ENCODE data around the gene TLE4.
"Not testable (repeated sequence)": the region's sequence is repeated elsewhere in the genome, so short reads cannot be mapped to it uniquely, and the experiment has no call there.

TLE4 gene

GRCh38 chr9:79741381-79741780, 169.6 kb downstream of the TLE4 start:
- Histone ChIP-seq H3K79me2 (ENCODE audit: low read length) (no peaks in the 10 kb centered on the region), H3K4me1 (ENCODE audit: low read length) (no peaks in the 10 kb centered on the region), H3K4me3 (ENCODE audit: low read length) (no peak overlapping the region), H2AFZ (ENCODE audit: low read length) (no peak overlapping the region), H3K9me3 (replicated peaks; ENCODE audit: insufficient read depth, low read length) (no peaks in the 10 kb centered on the region), H3K36me3 (replicated peaks; ENCODE audit: insufficient read depth, low read length) (no peaks in the 10 kb centered on the region), H3F3A (ENCODE audit: insufficient read depth, low read length) (no peaks in the 10 kb centered on the region), H3K4me2 (ENCODE audit: low read depth, low read length) (no peak overlapping the region), H3K9ac (ENCODE audit: low read length) (no peak overlapping the region), H3K27me3 (replicated peaks; ENCODE audit: insufficient read depth, low read length) (no peaks in the 10 kb centered on the region), H3K9me2 (replicated peaks; ENCODE audit: insufficient read depth, low read length) (no peaks in the 10 kb centered on the region), H3K27ac (ENCODE audit: low read length) (no peak overlapping the region), H4K20me1 (ENCODE audit: insufficient read depth, low read length) (no peaks in the 10 kb centered on the region)
- no peak for DNase-seq
- TF ChIP-seq EZH2phosphoT487 (IDR thresholded peaks at IDR 0.05; ENCODE audit: low read length) (no peak), CTCF (IDR thresholded peaks at IDR 0.05; ENCODE audit: low read length) (no peak)

DNA sequence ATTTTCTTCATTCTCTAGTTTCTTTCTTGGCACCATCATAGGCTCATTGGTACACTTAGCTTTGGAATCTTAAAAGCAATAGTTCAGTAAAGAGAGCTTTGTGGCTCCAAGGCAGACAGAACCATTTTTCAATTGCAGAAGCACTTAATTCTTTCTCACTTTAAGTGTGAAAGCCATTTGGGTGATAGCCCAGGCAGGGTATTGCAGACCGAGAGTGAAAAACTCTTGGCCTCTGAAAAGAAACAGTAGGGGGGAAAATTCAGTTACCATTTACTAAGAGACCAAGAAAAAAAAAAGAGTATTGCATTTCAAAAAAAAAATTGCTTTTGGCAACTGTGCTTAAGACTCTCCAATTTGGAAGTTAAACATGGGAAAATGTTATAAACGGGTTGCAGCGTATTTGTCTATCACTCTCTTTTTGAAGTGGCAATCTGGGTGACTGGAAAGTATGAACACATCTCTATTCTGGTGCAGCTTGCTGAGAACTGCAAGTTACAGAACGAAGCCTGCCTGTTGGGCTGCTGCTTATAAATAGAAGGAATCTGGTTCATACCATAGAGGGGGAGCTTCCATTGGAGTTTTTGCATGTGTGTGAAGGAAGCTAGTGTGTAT, 170.5 kb downstream of the TLE4 start:
- no peak overlapping the region for H2AFZ ChIP-seq (ENCODE audit: low read length)
- no peak for TF ChIP-seq EZH2 (optimal IDR thresholded peaks at IDR 0.05; ENCODE audit: low read depth, low read length)
- no peaks in the 10 kb centered on the region for H3K79me2 ChIP-seq (ENCODE audit: low read length)
- no peak overlapping the region for H3K4me2 ChIP-seq (ENCODE audit: low read depth, low read length)
- DNase-seq, result no peak
- no peaks in the 10 kb centered on the region for H3F3A ChIP-seq (ENCODE audit: insufficient read depth, low read length)
- no peak overlapping the region for H3K9ac ChIP-seq (ENCODE audit: low read length)
- H3K4me1 ChIP-seq (ENCODE audit: low read length), result no peaks in the 10 kb centered on the region
- H3K27ac ChIP-seq (ENCODE audit: low read length), result no peak overlapping the region
- no peaks in the 10 kb centered on the region for H3K9me3 ChIP-seq (replicated peaks; ENCODE audit: insufficient read depth, low read length)
- H3K4me3 ChIP-seq (ENCODE audit: low read length), result no peak overlapping the region
- H3K27me3 ChIP-seq (replicated peaks; ENCODE audit: insufficient read depth, low read length), result no peaks in the 10 kb centered on the region
- no peaks in the 10 kb centered on the region for H3K36me3 ChIP-seq (replicated peaks; ENCODE audit: insufficient read depth, low read length)
- H3K9me2 ChIP-seq (replicated peaks; ENCODE audit: insufficient read depth, low read length), result no peaks in the 10 kb centered on the region
- H4K20me1 ChIP-seq (ENCODE audit: insufficient read depth, low read length), result no peaks in the 10 kb centered on the region

DNA sequence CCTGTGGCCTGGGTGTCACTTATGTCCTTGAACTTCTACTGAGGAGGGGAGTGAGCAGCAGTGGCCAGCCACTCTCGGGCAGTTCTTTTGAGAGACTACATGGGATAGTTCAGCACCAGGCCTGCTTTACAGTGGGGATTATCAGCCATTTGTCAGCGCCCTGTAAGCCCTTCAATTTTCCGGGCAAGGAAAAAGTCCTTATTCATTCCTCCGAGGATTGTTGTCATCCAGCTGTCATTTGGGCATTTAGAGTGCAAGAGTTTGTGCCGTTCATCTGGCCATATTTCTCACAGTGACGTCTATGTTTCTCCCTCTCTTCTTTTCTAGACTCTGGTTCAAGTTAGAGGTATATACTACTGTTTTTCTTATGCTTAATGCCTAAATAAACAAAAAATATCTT, 172.8 kb downstream of the TLE4 start:
- H3K79me2 ChIP-seq (ENCODE audit: low read length), result no peaks in the 10 kb centered on the region
- no peaks in the 10 kb centered on the region for H4K20me1 ChIP-seq (ENCODE audit: insufficient read depth, low read length)
- H2AFZ ChIP-seq (ENCODE audit: low read length), result no peak overlapping the region
- TF ChIP-seq EZH2phosphoT487 (IDR thresholded peaks at IDR 0.05; ENCODE audit: low read length), result no peak
- TF ChIP-seq EZH2 (optimal IDR thresholded peaks at IDR 0.05; ENCODE audit: low read depth, low read length), result no peak
- no peak for TF ChIP-seq CTCF (IDR thresholded peaks at IDR 0.05; ENCODE audit: low read length)
- H3F3A ChIP-seq (ENCODE audit: insufficient read depth, low read length), result no peaks in the 10 kb centered on the region
- H3K9ac ChIP-seq (ENCODE audit: low read length), result no peak overlapping the region
- no peak overlapping the region for H3K4me2 ChIP-seq (ENCODE audit: low read depth, low read length)
- no peaks in the 10 kb centered on the region for H3K9me3 ChIP-seq (replicated peaks; ENCODE audit: insufficient read depth, low read length)
- no peaks in the 10 kb centered on the region for H3K9me2 ChIP-seq (replicated peaks; ENCODE audit: insufficient read depth, low read length)
- H3K4me3 ChIP-seq (ENCODE audit: low read length), result no peak overlapping the region
- no peaks in the 10 kb centered on the region for H3K27me3 ChIP-seq (replicated peaks; ENCODE audit: insufficient read depth, low read length)
- H3K27ac ChIP-seq (ENCODE audit: low read length), result no peak overlapping the region
- no peaks in the 10 kb centered on the region for H3K36me3 ChIP-seq (replicated peaks; ENCODE audit: insufficient read depth, low read length)
- H3K4me1 ChIP-seq (ENCODE audit: low read length), result no peaks in the 10 kb centered on the region
- DNase-seq, result no peak

DNA sequence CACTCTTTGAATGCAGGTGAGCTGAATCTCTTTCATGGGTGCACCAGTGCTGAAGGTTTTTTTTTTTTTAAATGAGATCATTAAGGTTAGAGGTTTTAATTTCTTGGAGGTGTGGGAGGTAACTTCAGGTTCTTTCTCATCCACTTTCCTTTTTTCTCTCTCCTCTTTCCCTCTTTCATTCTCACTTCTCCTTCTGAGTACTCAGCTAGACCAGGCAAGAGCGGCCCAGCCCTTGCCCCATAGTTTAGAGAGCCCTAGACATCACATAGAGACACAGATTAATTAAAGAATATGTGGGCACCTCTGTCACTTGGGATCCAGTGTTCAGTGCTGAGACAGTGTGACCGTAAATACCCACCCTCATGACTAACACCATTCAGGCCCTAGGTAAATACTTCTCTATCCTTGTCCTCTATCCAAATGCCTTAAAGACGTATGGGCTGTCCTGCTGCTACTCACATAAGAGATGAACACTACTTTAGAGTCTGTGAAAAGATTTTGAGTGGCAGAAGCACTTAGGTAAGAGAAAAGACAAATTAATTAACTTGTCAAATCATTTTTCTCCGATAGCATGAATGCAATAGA, 174.1 kb downstream of the TLE4 start:
- no peak for TF ChIP-seq EZH2phosphoT487 (IDR thresholded peaks at IDR 0.05; ENCODE audit: low read length)
- no peak for TF ChIP-seq EZH2 (optimal IDR thresholded peaks at IDR 0.05; ENCODE audit: low read depth, low read length)
- TF ChIP-seq CTCF (IDR thresholded peaks at IDR 0.05; ENCODE audit: low read length), result no peak
- Histone ChIP-seq H3K79me2 (ENCODE audit: low read length) (no peaks in the 10 kb centered on the region), H3K9me2 (replicated peaks; ENCODE audit: insufficient read depth, low read length) (no peaks in the 10 kb centered on the region), H3K36me3 (replicated peaks; ENCODE audit: insufficient read depth, low read length) (no peaks in the 10 kb centered on the region), H3K9ac (ENCODE audit: low read length) (no peak overlapping the region), H3F3A (ENCODE audit: insufficient read depth, low read length) (no peaks in the 10 kb centered on the region), H3K9me3 (replicated peaks; ENCODE audit: insufficient read depth, low read length) (no peaks in the 10 kb centered on the region), H3K4me1 (ENCODE audit: low read length) (no peaks in the 10 kb centered on the region), H3K27ac (ENCODE audit: low read length) (no peak overlapping the region), H2AFZ (ENCODE audit: low read length) (no peak overlapping the region), H4K20me1 (ENCODE audit: insufficient read depth, low read length) (no peaks in the 10 kb centered on the region), H3K27me3 (replicated peaks; ENCODE audit: insufficient read depth, low read length) (no peaks in the 10 kb centered on the region), H3K4me3 (ENCODE audit: low read length) (no peak overlapping the region), H3K4me2 (ENCODE audit: low read depth, low read length) (no peak overlapping the region)
- DNase-seq, result no peak

DNA sequence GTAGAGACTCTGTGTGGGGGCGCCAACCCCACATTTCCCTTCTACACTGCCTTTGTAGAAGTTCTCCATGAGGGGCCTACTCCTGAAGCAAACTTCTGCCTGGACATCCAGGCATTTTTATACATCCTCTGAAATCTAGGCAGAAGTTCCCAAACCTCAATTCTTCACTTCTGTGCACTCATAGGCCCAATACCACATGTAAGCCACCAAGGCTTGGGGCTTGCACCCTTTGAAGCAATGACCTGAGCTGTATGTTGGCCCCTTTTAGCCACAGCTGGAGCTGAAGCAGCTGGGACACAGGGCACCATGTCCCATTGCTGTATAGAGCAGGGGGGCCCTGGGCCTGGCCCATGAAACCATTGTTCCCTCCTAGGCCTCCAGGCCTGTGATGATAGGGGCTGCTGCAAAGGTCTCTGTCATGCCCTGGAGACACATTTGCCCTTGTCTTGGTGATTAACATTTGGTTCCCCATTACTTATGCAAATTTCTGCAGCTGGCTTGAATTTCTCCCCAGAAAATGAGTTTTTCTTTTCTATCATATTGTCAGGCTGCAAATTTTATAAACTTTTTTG, 180.2 kb downstream of the TLE4 start:
- not testable (repeated sequence) for H4K20me1 ChIP-seq (ENCODE audit: insufficient read depth, low read length); H3K9ac ChIP-seq (ENCODE audit: low read length); H3K27ac ChIP-seq (ENCODE audit: low read length); H2AFZ ChIP-seq (ENCODE audit: low read length); H3F3A ChIP-seq (ENCODE audit: insufficient read depth, low read length); H3K79me2 ChIP-seq (ENCODE audit: low read length); H3K36me3 ChIP-seq (replicated peaks; ENCODE audit: insufficient read depth, low read length); H3K4me3 ChIP-seq (ENCODE audit: low read length); H3K9me2 ChIP-seq (replicated peaks; ENCODE audit: insufficient read depth, low read length); H3K9me3 ChIP-seq (replicated peaks; ENCODE audit: insufficient read depth, low read length); H3K4me2 ChIP-seq (ENCODE audit: low read depth, low read length); H3K4me1 ChIP-seq (ENCODE audit: low read length); DNase-seq; H3K27me3 ChIP-seq (replicated peaks; ENCODE audit: insufficient read depth, low read length)
